ENCODE measurements around the gene LRCH4.

GRCh38 chr7:100586266-100587025 is 517 bp upstream of the LRCH4 start, which contains the start of gene FBXO24:
- TF ChIP-seq ZFX (IDR thresholded peaks at IDR 0.05; ENCODE audit: borderline replicate concordance) (no peak), CTCF (IDR thresholded peaks at IDR 0.05) (no peak)
